ENCODE data around the gene DRICH1.
"Not testable (repeated sequence)": the region's sequence is repeated elsewhere in the genome, so short reads cannot be mapped to it uniquely, and the experiment has no call there.

Gene DRICH1

DNA sequence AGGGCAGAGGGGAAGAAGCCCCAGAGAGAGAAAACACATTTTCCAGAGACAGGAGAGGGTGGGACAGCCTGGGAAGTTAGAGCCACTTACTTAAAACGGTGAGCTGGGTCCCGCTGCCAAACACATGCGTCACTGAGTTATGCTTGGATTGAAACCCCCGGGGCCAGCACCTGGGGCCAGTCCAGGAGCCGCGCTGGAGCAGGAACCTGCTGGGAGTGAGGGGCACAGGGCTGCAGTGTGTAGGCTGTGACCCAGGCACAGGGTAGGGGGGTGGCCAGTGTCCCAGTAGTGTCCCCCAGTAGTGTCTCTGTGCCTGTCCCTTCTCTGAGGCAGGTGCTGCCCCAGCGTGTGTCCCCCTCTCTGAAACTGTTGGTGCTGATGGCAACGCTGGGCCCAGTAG, 57.2 kb downstream of the DRICH1 start:
- no peak for DNase-seq
- in situ Hi-C loops (cut with MboI; ENCODE audit: low pct_unique_long_range_greater_than_20kb, low sequenced_read_pairs) = no loop called here

GRCh38 chr22:23574371-23574811, 57.7 kb downstream of the DRICH1 start:
- in situ Hi-C loops (cut with MboI; ENCODE audit: low pct_unique_long_range_greater_than_20kb, low sequenced_read_pairs) = no loop called here
- DNase-seq = no peak

- in situ Hi-C loops (cut with MboI; ENCODE audit: low pct_unique_long_range_greater_than_20kb, low sequenced_read_pairs); DNase-seq: not testable (repeated sequence)
Observed at GRCh38 chr22:23573701-23574235, 58.4 kb downstream of the DRICH1 start.

DNA sequence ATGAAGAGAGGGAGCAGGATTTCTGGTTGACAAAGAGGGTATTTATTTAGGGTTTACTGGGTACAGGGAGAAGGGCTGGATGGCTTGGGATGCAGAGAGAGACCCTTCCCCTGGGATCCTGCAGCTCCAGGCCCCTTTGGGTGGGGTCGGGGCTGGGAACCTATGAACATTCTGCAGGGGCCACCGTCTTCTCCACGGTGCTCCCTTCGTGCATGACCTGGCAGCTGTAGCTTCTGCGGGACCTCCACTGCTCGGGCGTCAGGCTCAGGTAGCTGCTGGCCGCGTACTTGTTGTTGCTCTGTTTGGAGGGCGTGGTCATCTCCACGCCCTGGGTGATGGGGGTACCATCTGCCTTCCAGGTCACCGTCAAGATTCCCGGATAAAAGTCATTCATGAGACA, 59.0 kb downstream of the DRICH1 start:
- in situ Hi-C loops (cut with MboI; ENCODE audit: low pct_unique_long_range_greater_than_20kb, low sequenced_read_pairs); DNase-seq: not testable (repeated sequence)

DNA sequence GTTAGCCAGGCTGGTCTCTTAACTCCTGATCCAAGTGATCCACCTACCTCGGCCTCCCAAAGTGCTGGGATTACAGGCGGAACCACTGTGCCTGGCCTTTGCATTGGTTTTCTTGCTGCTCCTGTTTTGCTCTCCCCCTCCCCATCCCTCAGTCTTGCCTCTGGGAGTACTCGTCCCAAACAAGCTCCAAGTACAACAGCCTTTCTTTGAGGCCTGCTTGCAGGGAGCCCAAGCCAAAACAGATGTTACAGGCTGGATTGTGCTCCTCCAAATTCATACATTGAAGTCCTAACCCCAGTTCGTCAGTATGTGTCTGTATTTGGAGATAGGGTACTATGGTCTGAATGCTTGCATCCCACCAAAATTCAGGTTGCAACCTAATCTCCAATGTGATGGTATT, 60.6 kb downstream of the DRICH1 start:
- in situ Hi-C loops (cut with MboI; ENCODE audit: low pct_unique_long_range_greater_than_20kb, low sequenced_read_pairs) = no loop called here
- no peak for DNase-seq

DNA sequence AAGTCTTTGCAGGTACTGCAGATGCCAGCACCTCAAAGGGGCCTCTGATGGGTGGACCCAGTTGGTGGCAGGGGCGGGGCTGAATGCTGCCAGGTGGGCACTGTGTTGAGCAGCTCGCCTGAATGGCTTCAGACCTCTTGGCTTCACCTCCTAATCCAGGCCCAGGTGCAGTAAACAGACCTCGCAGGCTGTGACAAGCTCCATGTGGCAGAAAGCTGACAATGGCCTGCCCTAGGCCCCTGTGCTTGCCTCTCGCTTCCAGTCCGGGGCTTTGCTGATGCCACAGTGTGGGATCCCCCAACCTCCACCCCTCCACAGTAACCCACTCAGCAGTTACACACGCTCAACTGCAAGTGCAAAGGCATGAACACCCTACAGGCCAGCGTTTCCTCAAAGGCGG, 61.4 kb downstream of the DRICH1 start:
- DNase-seq = no peak
- in situ Hi-C loops (cut with MboI; ENCODE audit: low pct_unique_long_range_greater_than_20kb, low sequenced_read_pairs) = no loop called here

- no peak for DNase-seq
- in situ Hi-C loops (cut with MboI; ENCODE audit: low pct_unique_long_range_greater_than_20kb, low sequenced_read_pairs) = no loop called here
Observed at GRCh38 chr22:23569716-23570115, 62.4 kb downstream of the DRICH1 start.

GRCh38 chr22:23569291-23569690, 62.8 kb downstream of the DRICH1 start:
- DNase-seq = no peak
- in situ Hi-C loops (cut with MboI; ENCODE audit: low pct_unique_long_range_greater_than_20kb, low sequenced_read_pairs) = no loop called here

DNA sequence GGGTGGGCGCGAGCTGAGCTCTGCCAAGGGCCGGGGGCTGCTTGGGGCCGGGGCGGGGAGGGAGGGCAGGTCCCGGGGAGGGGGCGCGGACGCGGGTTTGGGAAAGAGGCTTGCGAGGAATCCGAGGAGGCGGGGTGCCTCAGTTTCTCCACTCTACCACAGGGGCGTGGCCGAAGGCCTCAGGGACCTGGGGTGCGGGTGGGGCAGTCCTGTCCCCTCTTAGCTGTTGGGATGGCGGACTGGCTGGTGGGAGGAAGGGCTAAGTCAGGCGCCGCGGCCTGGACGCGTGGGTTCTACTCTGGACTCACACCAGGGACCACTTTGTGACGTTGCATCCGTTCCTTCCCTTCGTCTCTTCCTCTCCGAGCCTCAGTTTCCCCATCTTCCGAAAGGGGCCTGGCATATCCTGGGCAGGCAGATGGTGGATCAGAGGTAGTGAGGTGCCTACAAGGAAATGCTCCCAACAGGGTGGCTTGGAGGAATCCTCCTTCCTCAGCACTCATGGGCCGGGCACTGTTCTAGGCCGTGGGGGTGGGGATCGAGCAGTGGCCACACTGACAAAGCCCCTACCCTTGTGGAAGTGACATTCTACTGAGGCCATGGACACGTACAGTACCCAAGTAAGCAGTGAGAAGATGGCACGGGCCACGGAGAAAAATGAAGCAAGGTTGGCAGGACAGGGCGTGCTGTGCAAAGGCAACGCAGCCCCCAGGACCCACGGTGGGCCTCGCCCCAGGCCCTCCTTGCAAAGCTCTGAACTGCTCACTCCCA, 65.2 kb downstream of the DRICH1 start:
- in situ Hi-C loops (cut with MboI; ENCODE audit: low pct_unique_long_range_greater_than_20kb, low sequenced_read_pairs) = no loop called here
- DNase-seq = no peak

DNA sequence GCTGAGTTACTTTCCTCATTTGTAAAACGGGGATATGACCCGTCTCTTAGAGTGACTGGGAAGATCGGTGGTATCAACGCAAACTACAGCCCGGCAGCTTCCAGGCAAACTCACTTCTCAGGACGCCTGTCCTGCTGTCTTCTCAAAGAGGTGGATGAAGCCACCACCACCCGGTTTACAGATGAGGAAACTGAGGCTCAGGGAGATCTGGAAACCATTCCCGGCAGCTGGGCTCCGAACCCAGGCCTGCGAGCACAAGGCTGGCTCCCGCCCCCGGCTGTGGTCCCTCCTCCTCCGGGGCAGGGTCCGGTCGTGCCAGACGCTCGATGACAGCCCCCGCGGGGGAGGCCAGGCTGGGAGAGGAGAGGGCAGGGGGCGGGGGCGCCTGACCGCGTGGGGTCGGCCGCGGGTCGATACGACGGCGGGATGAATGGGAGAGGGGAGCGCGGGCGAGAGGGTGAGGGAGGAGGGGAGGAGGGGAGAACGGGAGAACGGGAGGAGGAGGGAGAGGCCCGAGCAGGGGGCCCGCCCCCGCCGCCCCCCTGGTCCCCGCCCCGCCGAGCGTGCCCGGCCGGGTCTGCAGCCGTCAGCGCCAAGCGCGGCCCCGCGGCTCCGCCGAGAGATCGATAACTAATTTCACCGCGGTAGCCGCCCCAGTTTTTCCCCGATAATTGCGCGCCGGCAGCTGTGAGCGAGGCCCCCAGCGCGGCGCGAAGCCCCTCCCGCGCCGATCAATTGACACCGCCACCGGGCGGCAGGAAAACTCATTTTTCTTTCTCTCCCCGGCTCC, 66.0 kb downstream of the DRICH1 start:
- DNase-seq = peak; percentile 32
- in situ Hi-C loops (cut with MboI; ENCODE audit: low pct_unique_long_range_greater_than_20kb, low sequenced_read_pairs) = no loop called here

GRCh38 chr22:23565305-23565914, 66.7 kb downstream of the DRICH1 start:
- in situ Hi-C loops (cut with MboI; ENCODE audit: low pct_unique_long_range_greater_than_20kb, low sequenced_read_pairs) = no loop called here
- peak; percentile 48 for DNase-seq

GRCh38 chr22:23564276-23564675, 67.8 kb downstream of the DRICH1 start:
- in situ Hi-C loops (cut with MboI; ENCODE audit: low pct_unique_long_range_greater_than_20kb, low sequenced_read_pairs) = no loop called here
- no peak for DNase-seq

GRCh38 chr22:23563111-23563510, 69.0 kb downstream of the DRICH1 start:
- in situ Hi-C loops (cut with MboI; ENCODE audit: low pct_unique_long_range_greater_than_20kb, low sequenced_read_pairs) = no loop called here

GRCh38 chr22:23562186-23562585, 69.9 kb downstream of the DRICH1 start:
- no peak for DNase-seq
- in situ Hi-C loops (cut with MboI; ENCODE audit: low pct_unique_long_range_greater_than_20kb, low sequenced_read_pairs) = no loop called here

More at GRCh38 chr22:23563111-23563510, 69.0 kb downstream of the DRICH1 start:
- DNase-seq = no peak

GRCh38 chr22:23561025-23561510, 71.1 kb downstream of the DRICH1 start:
- in situ Hi-C loops (cut with MboI; ENCODE audit: low pct_unique_long_range_greater_than_20kb, low sequenced_read_pairs); DNase-seq: not testable (repeated sequence)

DNA sequence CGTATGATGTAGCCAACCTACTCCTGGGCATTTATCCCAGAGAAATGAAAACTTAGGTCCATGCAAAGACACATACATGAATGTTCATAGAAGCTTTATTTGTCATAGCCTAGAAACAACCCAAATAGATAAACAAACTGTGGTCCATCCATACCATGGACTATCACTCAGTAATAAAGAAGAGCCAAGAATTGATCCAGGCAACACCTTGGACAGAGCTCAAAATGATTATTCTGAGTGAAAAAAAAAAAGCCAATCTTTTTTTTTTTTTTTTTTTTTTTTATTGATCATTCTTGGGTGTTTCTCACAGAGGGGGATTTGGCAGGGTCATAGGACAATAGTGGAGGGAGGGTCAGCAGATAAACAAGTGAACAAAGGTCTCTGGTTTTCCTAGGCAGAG, 71.9 kb downstream of the DRICH1 start:
- in situ Hi-C loops (cut with MboI; ENCODE audit: low pct_unique_long_range_greater_than_20kb, low sequenced_read_pairs) = not testable (repeated sequence)

More for the DNA sequence above, 71.9 kb downstream of the DRICH1 start:
- DNase-seq = not testable (repeated sequence)

Measured in KBM-7 (cell line).